Spinal cord (tissue), 10 donors: ENCODE measurements around the gene FBXO31. TPM values are rescaled to one million over a fixed set of nuclear protein-coding genes. Genes with fewer than 3 reads are reported as not detected.
A peak's percentile ranks its signal among the peaks of the same experiment; 100 is the strongest.
"Not testable (repeated sequence)": the region's sequence is repeated elsewhere in the genome, so short reads cannot be mapped to it uniquely, and the experiment has no call there.

ENCODE experiments used
- DNase-seq, 6 donors: peaks; one replicate each; pipeline versions ENCODE4 v3.0.0 to v3.0.0-alpha.2; 2013 to 2015; ENCODE audit warnings: low spot score in 6 of 6, low read depth in 4 of 6
- H3K27ac ChIP-seq: one replicate; pipeline ENCODE4 v1.5.1; 2013; ENCODE audit warnings: low read depth, low read length, control low read depth
- H3K27me3 ChIP-seq: one replicate; pipeline ENCODE4 v1.6.1; 2013; ENCODE audit warnings: low read length; ENCODE audit not compliant: control insufficient read depth, insufficient read depth
- H3K36me3 ChIP-seq: one replicate; pipeline ENCODE4 v1.6.1; 2013; ENCODE audit warnings: low read length; ENCODE audit not compliant: control insufficient read depth, insufficient read depth
- H3K4me1 ChIP-seq: one replicate; pipeline ENCODE4 v1.6.1; 2013; ENCODE audit warnings: low read length; ENCODE audit not compliant: control insufficient read depth, insufficient read depth
- H3K4me3 ChIP-seq: one replicate; pipeline ENCODE4 v1.5.1; 2013; ENCODE audit warnings: low read depth, low read length, control low read depth
- H3K9me3 ChIP-seq: one replicate; pipeline ENCODE4 v1.6.1; 2013; ENCODE audit warnings: low read length; ENCODE audit not compliant: control insufficient read depth, insufficient read depth
- WGBS: methylation state at CpG from one replicate; pipeline ENCODE4 v1.1.5; 2013; ENCODE audit warnings: missing lambda C conversion rate; ENCODE audit not compliant: insufficient coverage; 5-methylcytosine and 5-hydroxymethylcytosine counted together
- polyA plus RNA-seq, 2 donors: library from polyadenylated mRNA; unstranded; fragments of 120-200 nt; gene quantifications; one replicate each; pipeline ENCODE4 v1.2.1, GENCODE V29; 2013; ENCODE audit not compliant: insufficient read length in 2 of 2
- total RNA-seq, 2 donors: library from RNA; depleted of rRNA in 1 of 2; stranded (reverse); fragments of 120-200 nt in 1 of 2; fragments of >200 nt in 1 of 2; gene quantifications; one replicate each; pipeline versions ENCODE4 v1.2.3 to v1.2.4, GENCODE V29; 2013 to 2014
- donor health status: healthy.

The FBXO31 gene
- total and polyA plus RNA-seq, 4 donors: 21.0 to 48.6 (median 41.0) TPM

GRCh38 chr16:87388818-87389134, 5.2 kb upstream of the FBXO31 start:
- H3K4me1 ChIP-seq: peaks cover 28% of the 10 kb centered on the region
- no peak for DNase-seq
- no peaks in the 10 kb centered on the region for H3K9me3 ChIP-seq
- H3K36me3 ChIP-seq: no peaks in the 10 kb centered on the region
- no CpG with 5 or more reads among the region's 1 CpG for WGBS
- H3K27me3 ChIP-seq: no peaks in the 10 kb centered on the region
- peak overlapping the region; percentile 22 for H3K4me3 ChIP-seq
- peak overlapping the region; percentile 98 for H3K27ac ChIP-seq

- under 1% methylated on average over 10 of the region's 18 CpGs for WGBS
- Histone ChIP-seq H3K36me3 (no peaks in the 10 kb centered on the region), H3K4me1 (peaks cover 22% of the 10 kb centered on the region), H3K27ac (peak overlapping the region; percentile 98), H3K9me3 (no peaks in the 10 kb centered on the region), H3K4me3 (peak overlapping the region; percentile 22), H3K27me3 (no peaks in the 10 kb centered on the region)
- DNase-seq: peak; percentile 87 to 99 (median 94)
Observed at GRCh38 chr16:87387942-87388817, 4.6 kb upstream of the FBXO31 start.

- H3K27me3 ChIP-seq, H3K36me3 ChIP-seq, H3K9me3 ChIP-seq, DNase-seq: not testable (repeated sequence)
- WGBS: 87% methylated on average over 8 of the region's 12 CpGs
- H3K4me3 ChIP-seq: peak overlapping the region; percentile 94
- peak overlapping the region; percentile 96 for H3K27ac ChIP-seq
- peaks cover 40% of the 10 kb centered on the region for H3K4me1 ChIP-seq
Observed at GRCh38 chr16:87384875-87385167, 1.2 kb upstream of the FBXO31 start.

GRCh38 chr16:87384162-87384874, 742 bp upstream of the FBXO31 start:
- peaks cover 40% of the 10 kb centered on the region for H3K4me1 ChIP-seq
- WGBS: 2% methylated on average over 61 of the region's 64 CpGs
- no peak for DNase-seq

GRCh38 chr16:87382023-87382785, 1.4 kb downstream of the FBXO31 start:
- H3K36me3 ChIP-seq: peaks cover 3% of the 10 kb centered on the region
- no peaks in the 10 kb centered on the region for H3K27me3 ChIP-seq
- no peaks in the 10 kb centered on the region for H3K9me3 ChIP-seq
- peak overlapping the region; percentile 61 for H3K4me3 ChIP-seq
- H3K27ac ChIP-seq: peak overlapping the region; percentile 78
- WGBS: 33% methylated on average over 6 of the region's 17 CpGs
- H3K4me1 ChIP-seq: peaks cover 31% of the 10 kb centered on the region
- peak in 2 of 6 donors; percentile 24 to 59 for DNase-seq

More at GRCh38 chr16:87384162-87384874, 742 bp upstream of the FBXO31 start:
- no peaks in the 10 kb centered on the region for H3K36me3 ChIP-seq
- peak overlapping the region; percentile 94 for H3K4me3 ChIP-seq
- H3K9me3 ChIP-seq: no peaks in the 10 kb centered on the region
- H3K27me3 ChIP-seq: no peaks in the 10 kb centered on the region
- peak overlapping the region; percentile 96 for H3K27ac ChIP-seq

- Histone ChIP-seq H3K27ac (no peak overlapping the region), H3K9me3 (no peaks in the 10 kb centered on the region), H3K27me3 (no peaks in the 10 kb centered on the region), H3K4me1 (peaks cover 31% of the 10 kb centered on the region), H3K36me3 (peaks cover 6% of the 10 kb centered on the region), H3K4me3 (peak overlapping the region; percentile 9)
- no peak for DNase-seq
- WGBS: no CpG with 5 or more reads among the region's 4 CpGs
Observed at GRCh38 chr16:87380881-87381280, 2.7 kb downstream of the FBXO31 start.

GRCh38 chr16:87380403-87380802, 3.2 kb downstream of the FBXO31 start:
- H3K36me3 ChIP-seq: peaks cover 10% of the 10 kb centered on the region
- peaks cover 31% of the 10 kb centered on the region for H3K4me1 ChIP-seq
- H3K27ac ChIP-seq: no peak overlapping the region
- H3K27me3 ChIP-seq: no peaks in the 10 kb centered on the region
- WGBS: 95% methylated on average over 4 of the region's 10 CpGs
- DNase-seq: no peak
- H3K9me3 ChIP-seq: no peaks in the 10 kb centered on the region
- H3K4me3 ChIP-seq: no peak overlapping the region

GRCh38 chr16:87379312-87379752, 4.2 kb downstream of the FBXO31 start:
- 100% methylated on average over 2 of the region's 3 CpGs for WGBS
- not testable (repeated sequence) for H3K4me3 ChIP-seq, H3K27ac ChIP-seq, H3K27me3 ChIP-seq, DNase-seq, H3K9me3 ChIP-seq
- peaks cover 12% of the 10 kb centered on the region for H3K36me3 ChIP-seq
- peaks cover 24% of the 10 kb centered on the region for H3K4me1 ChIP-seq

- no peak for DNase-seq
- Histone ChIP-seq H3K27me3 (no peaks in the 10 kb centered on the region), H3K36me3 (peaks cover 12% of the 10 kb centered on the region), H3K27ac (no peak overlapping the region), H3K4me1 (peaks cover 11% of the 10 kb centered on the region), H3K9me3 (no peaks in the 10 kb centered on the region), H3K4me3 (no peak overlapping the region)
- WGBS: 88% methylated on average over 2 of the region's 6 CpGs
Observed at GRCh38 chr16:87376660-87377059, 6.9 kb downstream of the FBXO31 start.
